Measurements from ENCODE around the gene NKX1-1. TPM values are rescaled to one million over a fixed set of nuclear protein-coding genes. Genes with fewer than 3 reads are reported as not detected.
A peak's percentile ranks its signal among the peaks of the same experiment; 100 is the strongest.

The NKX1-1 gene
- total and polyA plus RNA-seq, 9 of the 15 experiments (the other 6 are each of a cell fraction or from before 2014, with no cell fraction given): not detected

GRCh38 chr4:1414831-1415680 lies 8.8 kb upstream of the NKX1-1 start (continued):
- no peak for TF ChIP-seq ARID3B (CRISPR knock-in tag; IDR thresholded peaks at IDR 0.05; ENCODE audit: borderline replicate concordance)
- TF ChIP-seq SOX6 (IDR thresholded peaks at IDR 0.05): no peak
- no peak for TF ChIP-seq PHB2 (IDR thresholded peaks at IDR 0.05; ENCODE audit: low read depth)
- TF ChIP-seq CREB5 (CRISPR knock-in tag; IDR thresholded peaks at IDR 0.05): no peak
- TF ChIP-seq ZBTB1 (CRISPR knock-in tag; IDR thresholded peaks at IDR 0.05; ENCODE audit: borderline replicate concordance, low read depth): 0 out of 2 replicates have a peak, but pooled peaks have one; percentile 21
- no peak for TF ChIP-seq BCLAF1 (IDR thresholded peaks at IDR 0.05; ENCODE audit: borderline replicate concordance in 1 of 2, control insufficient read depth in 1 of 2, low read depth in 2 of 2, low read length in 1 of 2)
- no peak for TF ChIP-seq NFATC3 (IDR thresholded peaks at IDR 0.05)
- TF ChIP-seq ZC3H8 (IDR thresholded peaks at IDR 0.05): no peak
- peak; percentile 51; the same call in 1 of the 2 replicates for TF ChIP-seq SP1 (CRISPR knock-in tag; IDR thresholded peaks at IDR 0.05)
- peak; percentile 51 for TF ChIP-seq EGR1 (conservative IDR thresholded peaks at IDR 0.05)
- TF ChIP-seq LCOR (CRISPR knock-in tag; IDR thresholded peaks at IDR 0.05): no peak
- TF ChIP-seq SUPT5H (IDR thresholded peaks at IDR 0.05): peak; percentile 39; the same call in 1 of the 2 replicates
- no peak; the same call in 1 of the 2 replicates for TF ChIP-seq L3MBTL2 (IDR thresholded peaks at IDR 0.05)
- TF ChIP-seq RFX7 (CRISPR knock-in tag; IDR thresholded peaks at IDR 0.05): no peak
- no peak for TF ChIP-seq ELK3 (CRISPR knock-in tag; IDR thresholded peaks at IDR 0.05)
- no peak for TF ChIP-seq ETV1 (tag; conservative IDR thresholded peaks at IDR 0.05; ENCODE audit: low read depth)
- no peak for TF ChIP-seq POLR3G (IDR thresholded peaks at IDR 0.05; ENCODE audit: extremely low read depth, insufficient read length, insufficient replicate concordance)
- no peak for TF ChIP-seq GTF2A2 (tag; IDR thresholded peaks at IDR 0.05)
- peak; percentile 32; the same call in 1 of the 2 replicates for TF ChIP-seq CTBP1 (IDR thresholded peaks at IDR 0.05; ENCODE audit: borderline replicate concordance)
- no peak for TF ChIP-seq HIVEP1 (CRISPR knock-in tag; IDR thresholded peaks at IDR 0.05)

Measured in K562 (cell line).